ENCODE data around the gene FUT7.

GRCh38 chr9:137030006-137030405, 1.9 kb downstream of the FUT7 start:
- TF ChIP-seq EP300 (IDR thresholded peaks at IDR 0.05) (no peak), CTCF (IDR thresholded peaks at IDR 0.05) (no peak), POLR2A (IDR thresholded peaks at IDR 0.05) (no peak)
